H1 (cell line): Measurements from ENCODE around the gene TSPAN5. TPM values are rescaled to one million over a fixed set of nuclear protein-coding genes. Genes with fewer than 3 reads are reported as not detected.

Source experiments
- CEBPB ChIP-seq: IDR thresholded peaks from 2 replicates; pipeline ENCODE4 v1.6.1; 2012; ENCODE audit warnings: low read depth, low read length
- CHD1 ChIP-seq: IDR thresholded peaks from 2 replicates; pipeline ENCODE4 v1.6.1; 2012; ENCODE audit warnings: low read depth, low read length, improper control_type of control experiment
- CTBP2 ChIP-seq: IDR thresholded peaks from 2 replicates; pipeline ENCODE4 v1.7.0; 2011; ENCODE audit warnings: borderline replicate concordance, mild to moderate bottlenecking, moderate library complexity, mixed read lengths, low read length; ENCODE audit not compliant: insufficient read depth, insufficient read length
- HDAC2 ChIP-seq, 2 experiments: fragments of 300-600 bp in 1 of 2; sonication (generic) in 1 of 2; IDR thresholded peaks; 2 replicates each; pipeline ENCODE4 v1.6.1; 2011 to 2012; ENCODE audit warnings: low read depth in 2 of 2, low read length in 2 of 2, mild to moderate bottlenecking in 2 of 2, moderate library complexity in 2 of 2, borderline replicate concordance in 1 of 2, inconsistent platforms in 1 of 2
- NRF1 ChIP-seq: IDR thresholded peaks from 2 replicates; pipeline ENCODE4 v1.6.1; 2011; ENCODE audit warnings: mild to moderate bottlenecking, low read depth, low read length, improper control_type of control experiment
- RXRA ChIP-seq: IDR thresholded peaks from 2 replicates; pipeline ENCODE4 v1.6.1; 2011; ENCODE audit warnings: low read depth, mild to moderate bottlenecking, low read length, moderate library complexity; ENCODE audit not compliant: insufficient read depth
- SP4 ChIP-seq: IDR thresholded peaks from 2 replicates; pipeline ENCODE4 v1.6.1; 2012; ENCODE audit warnings: low read length, inconsistent platforms
- polyA plus RNA-seq, 7 experiments: library from polyadenylated mRNA; depleted of rRNA in 3 of 7; stranded (reverse) in 5 of 7; unstranded in 2 of 7; fragments of >200 nt in 5 of 7; fragments of 200-250 nt in 2 of 7; gene quantifications; 1 replicate in 5 of 7; 2 replicates in 1 of 7; 4 replicates in 1 of 7; pipeline versions ENCODE4 v1.2.1 to v1.2.3, GENCODE V29; 2011 to 2013; ENCODE audit warnings: missing spikeins in 2 of 7, mixed read lengths in 2 of 7
- total RNA-seq: library from RNA; stranded (reverse); fragmentation: NEBNext Ultra II Directional; extraction: Animal tissue kit (Norgen Biotek cat#: 25700); gene quantifications from 2 replicates; pipeline ENCODE4 v1.2.1, GENCODE V29; 2021

Gene TSPAN5
- total and polyA plus RNA-seq, 2 of the 8 experiments (the other 6 are each of a cell fraction or from before 2014, with no cell fraction given): 17.6 to 21.2 TPM

- TF ChIP-seq CEBPB: no peak
- TF ChIP-seq NRF1: no peak
- TF ChIP-seq CHD1: no peak
- TF ChIP-seq RXRA: no peak
- TF ChIP-seq SP4: no peak
- TF ChIP-seq CTBP2: no peak
- TF ChIP-seq HDAC2 (IDR thresholded peaks at IDR 0.05; ENCODE audit: borderline replicate concordance in 1 of 2, low read depth in 2 of 2, low read length in 2 of 2): no peak
Measured at GRCh38 chr4:98601708-98602107, 56.7 kb downstream of the TSPAN5 start (continued).
